HCT116 (cell line): Measurements from ENCODE around the gene ENPP3. TPM values are rescaled to one million over a fixed set of nuclear protein-coding genes. Genes with fewer than 3 reads are reported as not detected.
A peak's percentile ranks its signal among the peaks of the same experiment; 100 is the strongest.

ENCODE experiments used
- ATAC-seq: fragments of 200-7000 bp; cut with Tn5 transposase; 2 replicates; pipeline ENCODE4 v1.9.1; 2020; ENCODE audit warnings: mild to moderate bottlenecking, moderate library complexity
- BruUV-seq: library from RNA; stranded (reverse); fragments of 400-500 nt; replicated peaks from 2 replicates; lab custom pipeline; 2021; lab: Mats Ljungman, UMichigan
- CTCF ChIA-PET: fragments of 300-600 bp; sonication (Branson Sonifier 250); formaldehyde crosslinking; loops from one replicate; lab custom pipeline; 2021; ENCODE audit warnings: antibody characterized with exemption; lab: Charles Lee
- POLR2A ChIA-PET: fragments of 300-600, 350-600 bp; sonication (Branson Sonifier 250); formaldehyde crosslinking; loops from one replicate; lab custom pipeline; 2021; ENCODE audit warnings: antibody characterized with exemption; lab: Charles Lee
- RAD21 ChIA-PET, 2 experiments: fragments of 300-600 bp; sonication (Branson Sonifier 250); formaldehyde crosslinking; loops; one replicate each; lab custom pipeline; 2023; ENCODE audit warnings: low total read pairs in 2 of 2; ENCODE audit not compliant: uncharacterized antibody in 2 of 2, unreplicated experiment in 2 of 2, low non-redundant PET in 1 of 2; lab: Charles Lee
- DNase-seq: peaks from one replicate; pipeline ENCODE4 v3.0.0-alpha.2; 2010; ENCODE audit warnings: low read depth, low spot score
- H2AFZ ChIP-seq: fragments of 200-600 bp; shearing (Covaris generic), sonication (generic); 2 replicates; pipeline ENCODE4 v1.6.1; 2017; ENCODE audit warnings: low read depth, mixed run types, mixed read lengths, antibody characterized with exemption, low read length; ENCODE audit not compliant: poor library complexity, severe bottlenecking
- H3K27ac ChIP-seq: 2 replicates; pipeline ENCODE4 v1.5.1; 2012; ENCODE audit warnings: low read depth, low read length
- H3K27me3 ChIP-seq: fragments of 200-600 bp; sonication (generic); 2 replicates; pipeline ENCODE4 v1.6.1; 2016; ENCODE audit warnings: mixed run types, low read length, mixed read lengths; ENCODE audit not compliant: insufficient read depth
- H3K36me3 ChIP-seq, 2 experiments: fragments of 200-500 bp in 1 of 2; fragments of 200-600 bp in 1 of 2; sonication (Bioruptor generic) in 1 of 2; sonication (generic) in 1 of 2; 2 replicates each; pipeline versions ENCODE4 v1.5.1 to v1.6.1; 2014 to 2016; ENCODE audit warnings: low read length in 2 of 2, inconsistent platforms in 1 of 2, mixed read lengths in 1 of 2, mixed run types in 1 of 2; ENCODE audit not compliant: insufficient read depth in 2 of 2, control insufficient read depth in 1 of 2
- H3K4me1 ChIP-seq, 2 experiments: fragments of 200-600 bp in 1 of 2; sonication (generic) in 1 of 2; 2 replicates each; pipeline versions ENCODE4 v1.5.1 to v1.6.1; 2012 to 2017; ENCODE audit warnings: low read length in 2 of 2, inconsistent platforms in 1 of 2, mild to moderate bottlenecking in 1 of 2, mixed read lengths in 1 of 2, mixed run types in 1 of 2, moderate library complexity in 1 of 2; ENCODE audit not compliant: insufficient read depth in 2 of 2, control insufficient read depth in 1 of 2
- H3K4me2 ChIP-seq: fragments of 200-600 bp; sonication (generic); 2 replicates; pipeline ENCODE4 v1.6.1; 2017; ENCODE audit warnings: mixed run types, low read length, mixed read lengths
- H3K4me3 ChIP-seq, 2 experiments: fragments of 200-600 bp in 1 of 2; sonication (generic) in 1 of 2; replicated peaks in 1 of 2; 2 replicates each; pipeline ENCODE4 v1.5.1; 2011 to 2016; ENCODE audit warnings: low read length in 2 of 2, control low read depth in 1 of 2, low read depth in 1 of 2, mild to moderate bottlenecking in 1 of 2, mixed read lengths in 1 of 2, mixed run types in 1 of 2
- H3K79me2 ChIP-seq: fragments of 200-600 bp; sonication (generic); 2 replicates; pipeline ENCODE4 v1.6.1; 2017; ENCODE audit warnings: mild to moderate bottlenecking, mixed run types, low read length, moderate library complexity, mixed read lengths; ENCODE audit not compliant: insufficient read depth
- H3K9ac ChIP-seq: fragments of 200-600 bp; sonication (generic); 2 replicates; pipeline ENCODE4 v1.6.1; 2016; ENCODE audit warnings: low read length, mixed read lengths
- H3K9me2 ChIP-seq: fragments of 200-600 bp; sonication (generic), shearing (Covaris generic); 2 replicates; pipeline ENCODE4 v1.6.1; 2017; ENCODE audit warnings: mixed run types, mild to moderate bottlenecking, moderate library complexity; ENCODE audit not compliant: insufficient read depth
- H3K9me3 ChIP-seq, 2 experiments: fragments of 200-500 bp in 1 of 2; fragments of 200-600 bp in 1 of 2; sonication (Bioruptor generic) in 1 of 2; sonication (generic) in 1 of 2; 2 replicates each; pipeline ENCODE4 v1.6.1; 2014 to 2017; ENCODE audit warnings: low read length in 2 of 2, mixed read lengths in 2 of 2, inconsistent platforms in 1 of 2, low read depth in 1 of 2, mild to moderate bottlenecking in 1 of 2, mixed run types in 1 of 2, moderate library complexity in 1 of 2; ENCODE audit not compliant: control insufficient read depth in 1 of 2, insufficient read depth in 1 of 2
- H4K20me1 ChIP-seq: fragments of 200-600 bp; sonication (generic), shearing (Covaris generic); 2 replicates; pipeline ENCODE4 v1.6.1; 2017; ENCODE audit warnings: mixed run types, mild to moderate bottlenecking, moderate library complexity; ENCODE audit not compliant: insufficient read depth
- CEBPB ChIP-seq: IDR thresholded peaks from 2 replicates; pipeline ENCODE4 v1.6.1; 2012; ENCODE audit warnings: low read depth
- ELF1 ChIP-seq: IDR thresholded peaks from 2 replicates; pipeline ENCODE4 v1.6.1; 2012; ENCODE audit warnings: low read depth, borderline replicate concordance
- EZH2phosphoT487 ChIP-seq: fragments of 200-600 bp; IDR thresholded peaks from 2 replicates; pipeline ENCODE4 v1.6.1; 2018; ENCODE audit warnings: antibody characterized with exemption, borderline replicate concordance
- POLR2AphosphoS5 ChIP-seq: IDR thresholded peaks from 2 replicates; pipeline ENCODE4 v1.6.1; 2011; ENCODE audit warnings: mild to moderate bottlenecking, low read depth, low read length, moderate library complexity
- RAD21 ChIP-seq: IDR thresholded peaks from 2 replicates; pipeline ENCODE4 v1.6.1; 2012; ENCODE audit warnings: low read depth, mild to moderate bottlenecking
- REST ChIP-seq: IDR thresholded peaks from 2 replicates; pipeline ENCODE4 v1.6.1; 2012; ENCODE audit warnings: low read depth
- TCF7L2 ChIP-seq: IDR thresholded peaks from 2 replicates; pipeline ENCODE4 v1.7.0; 2011; ENCODE audit warnings: borderline replicate concordance, inconsistent platforms; ENCODE audit not compliant: insufficient read depth, insufficient read length; ENCODE audit errors: extremely low read depth
- ZBTB33 ChIP-seq: IDR thresholded peaks from 2 replicates; pipeline ENCODE4 v1.6.1; 2011; ENCODE audit warnings: mild to moderate bottlenecking, low read length, moderate library complexity; ENCODE audit not compliant: insufficient replicate concordance; ENCODE audit errors: extremely low read depth
- ZFX ChIP-seq: fragments of 450-650 bp; IDR thresholded peaks from 2 replicates; pipeline ENCODE4 v1.6.1; 2017
- ZNF274 ChIP-seq: fragments of 200-500 bp; sonication (Bioruptor generic); IDR thresholded peaks from 2 replicates; pipeline ENCODE4 v1.6.1; 2014; ENCODE audit warnings: mild to moderate bottlenecking, low read depth, low read length, inconsistent platforms
- intact Hi-C: fragments of 100-400 bp; cut with micrococcal nuclease; formaldehyde crosslinking; loops from 2 replicates; pipeline ENCODE4 v1.10.0; 2022
- total RNA-seq: library from RNA; stranded (reverse); gene quantifications from one replicate; pipeline ENCODE4 v1.2.1, GENCODE V29; 2021; ENCODE audit not compliant: unreplicated experiment
- TF ChIP-seq, protein P1 (sequence below): IDR thresholded peaks from 2 replicates; pipeline ENCODE4 v1.6.1; 2012
- TF ChIP-seq, protein P2 (sequence below): IDR thresholded peaks from 2 replicates; pipeline ENCODE4 v1.6.1; 2012

The ENPP3 gene
- total RNA-seq, 1 experiment from 2014 or later, result 0.15 TPM

DNA sequence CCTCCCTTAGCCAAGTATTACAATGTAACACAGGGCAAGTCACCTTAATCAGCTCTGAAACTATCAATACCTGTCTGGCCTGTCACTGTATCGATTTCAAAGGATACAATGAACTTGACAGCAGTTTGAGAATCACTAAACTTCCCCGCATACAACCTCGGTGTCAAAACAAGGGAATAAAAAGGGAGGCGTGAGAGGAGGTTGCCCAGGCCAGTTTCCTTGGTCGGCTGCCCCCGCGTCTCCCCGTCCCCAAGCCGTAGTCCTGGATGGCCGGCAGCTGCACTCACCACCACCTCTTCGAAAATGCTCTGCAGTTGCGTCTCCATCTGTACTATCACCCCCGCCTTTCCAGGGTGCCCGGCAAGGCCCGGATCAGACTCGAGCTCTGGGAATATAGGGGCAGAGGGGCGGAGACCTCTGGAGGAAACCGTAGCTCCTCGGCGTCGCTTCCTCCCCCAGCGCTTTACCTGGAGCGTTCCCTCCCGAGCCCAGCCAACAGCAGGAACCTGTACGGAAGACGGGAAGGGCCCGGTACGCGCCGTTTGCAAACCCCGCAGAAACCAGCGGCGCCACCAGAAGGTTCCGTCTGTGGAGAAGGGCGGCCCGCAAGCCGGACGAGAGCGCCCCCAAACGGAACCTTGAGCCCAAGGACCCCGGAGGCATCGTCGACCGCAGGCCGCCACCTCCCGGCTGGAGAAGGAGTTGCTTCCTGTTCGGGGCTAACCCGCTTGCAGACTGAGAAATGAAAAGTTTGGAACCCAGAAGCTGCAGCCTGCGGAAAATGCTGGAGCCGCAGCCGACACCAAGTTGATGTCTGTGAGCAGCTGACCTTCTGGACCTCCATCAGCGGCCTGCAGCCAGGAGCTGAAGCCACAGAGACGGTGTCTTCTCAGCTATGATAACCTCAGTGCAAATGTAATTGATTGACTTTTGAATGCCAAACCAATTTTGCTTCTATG, 9.1 kb upstream of the ENPP3 start, which contains the start of gene MED23 (continued):
- peak; percentile 87 for TF ChIP-seq ZBTB33
- TF ChIP-seq, protein P1, sequence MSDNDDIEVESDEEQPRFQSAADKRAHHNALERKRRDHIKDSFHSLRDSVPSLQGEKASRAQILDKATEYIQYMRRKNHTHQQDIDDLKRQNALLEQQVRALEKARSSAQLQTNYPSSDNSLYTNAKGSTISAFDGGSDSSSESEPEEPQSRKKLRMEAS, result peak; percentile 88
- TF ChIP-seq, all 23 proteins: peak for 15

GRCh38 chr6:131628726-131629125, 8.4 kb upstream of the ENPP3 start:
- POLR2A ChIA-PET, result interaction anchor here (1.2 to 1.3 kb wide), 3 partner anchors 9 to 25 kb away, joined by 3 to 7 read pairs (median 4); no protein-coding TSS in a partner anchor
- no TSS peak for BruUV-seq
- Histone ChIP-seq H3K9ac (peak overlapping the region; percentile 34), H3K27ac (no peak overlapping the region), H3K4me2 (peak overlapping the region; percentile 70), H3K4me1 (peaks cover 5 to 15% of the 10 kb centered on the region in 2 experiments), H2AFZ (peak overlapping the region; percentile 99), H3K9me3 (no peaks in the 10 kb centered on the region), H4K20me1 (no peaks in the 10 kb centered on the region), H3K79me2 (peaks cover 17% of the 10 kb centered on the region), H3K9me2 (no peaks in the 10 kb centered on the region), H3K27me3 (no peaks in the 10 kb centered on the region), H3K4me3 (peak overlapping the region; percentile 55 to 77), H3K36me3 (peaks cover 0 to 14% of the 10 kb centered on the region in 2 experiments; a peak in 3 of 4 replicates)
- RAD21 ChIA-PET, result no interaction called here
- DNase-seq (no peak), ATAC-seq (no peak)
- CTCF ChIA-PET, result interaction anchor here (0.8 to 2.5 kb wide), 15 partner anchors 9 to 1540 kb away, joined by 3 to 16 read pairs (median 5); partner anchors contain the start of gene ENPP3
- intact Hi-C loops, result loop anchor here (1.0 kb wide), 1 partner anchor 743 kb away; no protein-coding TSS in a partner anchor
- TF ChIP-seq CEBPB, result no peak
- no peak for TF ChIP-seq REST
- TF ChIP-seq, protein P2, sequence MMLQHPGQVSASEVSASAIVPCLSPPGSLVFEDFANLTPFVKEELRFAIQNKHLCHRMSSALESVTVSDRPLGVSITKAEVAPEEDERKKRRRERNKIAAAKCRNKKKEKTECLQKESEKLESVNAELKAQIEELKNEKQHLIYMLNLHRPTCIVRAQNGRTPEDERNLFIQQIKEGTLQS, result no peak
- TF ChIP-seq TCF7L2, result no peak
- TF ChIP-seq ELF1, result no peak
- TF ChIP-seq ZBTB33, result no peak
- no peak for TF ChIP-seq EZH2phosphoT487
- no peak for TF ChIP-seq POLR2AphosphoS5
- TF ChIP-seq ZFX, result no peak
- TF ChIP-seq RAD21, result no peak
- TF ChIP-seq, protein P1, result no peak
- no peak for TF ChIP-seq ZNF274
